ENCODE data around the gene C15orf61.

C15orf61 gene

DNA sequence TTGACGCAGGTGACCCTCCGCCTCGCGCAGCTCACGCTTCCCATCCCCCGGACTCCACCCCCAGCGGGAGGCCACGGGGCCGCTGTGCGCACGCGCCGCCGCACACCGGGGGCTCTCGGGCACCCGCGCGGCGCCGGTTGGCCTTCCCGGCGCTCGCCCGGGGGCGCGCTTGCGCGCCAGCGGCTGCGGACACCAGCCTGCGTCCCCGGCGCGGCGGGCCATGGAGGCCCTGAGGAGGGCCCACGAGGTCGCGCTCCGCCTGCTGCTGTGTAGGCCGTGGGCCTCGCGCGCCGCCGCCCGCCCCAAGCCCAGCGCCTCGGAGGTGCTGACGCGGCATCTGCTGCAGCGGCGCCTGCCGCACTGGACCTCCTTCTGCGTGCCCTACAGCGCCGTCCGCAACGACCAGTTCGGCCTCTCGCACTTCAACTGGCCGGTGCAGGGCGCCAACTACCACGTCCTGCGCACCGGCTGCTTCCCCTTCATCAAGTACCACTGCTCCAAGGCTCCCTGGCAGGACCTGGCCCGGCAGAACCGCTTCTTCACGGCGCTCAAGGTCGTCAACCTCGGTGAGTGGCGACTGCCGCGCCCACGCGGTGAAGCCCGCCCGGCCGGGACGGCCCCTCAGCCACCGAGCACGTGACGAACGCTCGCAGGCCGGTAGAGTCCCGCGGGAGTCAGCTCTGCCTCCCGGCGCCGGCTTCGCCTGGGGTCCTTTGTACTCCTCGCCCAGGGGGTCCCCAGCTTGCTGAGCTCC is at the start of gene C15orf61:
Gene C15orf61 (plus strand): TSS at position 103 of the 754 bp plus-strand sequence. CDS start 118 bp downstream, at position 221.
- DNase-seq (ENCODE audit: low spot score): peak; percentile 87

DNA sequence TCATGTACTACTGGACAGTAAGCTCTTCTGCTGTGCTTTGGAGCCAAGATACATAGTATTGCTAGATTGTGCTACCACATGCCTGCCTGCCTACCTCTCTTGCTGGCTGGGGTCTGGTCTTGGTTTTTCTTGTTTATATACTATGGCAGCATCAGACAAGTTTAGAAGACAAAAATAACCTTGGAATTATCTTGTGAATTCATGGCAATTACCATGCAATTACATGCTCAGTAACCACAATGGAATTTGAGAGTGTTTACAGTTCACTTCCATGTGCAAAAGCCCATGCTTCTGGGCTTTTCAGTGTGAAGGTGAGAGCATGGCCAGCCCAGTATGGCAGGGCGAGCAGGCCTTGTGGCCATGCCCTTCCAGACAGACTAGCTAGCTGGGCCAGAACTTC is 48.0 kb upstream of the C15orf61 start:
- DNase-seq (ENCODE audit: low spot score): no peak

DNA sequence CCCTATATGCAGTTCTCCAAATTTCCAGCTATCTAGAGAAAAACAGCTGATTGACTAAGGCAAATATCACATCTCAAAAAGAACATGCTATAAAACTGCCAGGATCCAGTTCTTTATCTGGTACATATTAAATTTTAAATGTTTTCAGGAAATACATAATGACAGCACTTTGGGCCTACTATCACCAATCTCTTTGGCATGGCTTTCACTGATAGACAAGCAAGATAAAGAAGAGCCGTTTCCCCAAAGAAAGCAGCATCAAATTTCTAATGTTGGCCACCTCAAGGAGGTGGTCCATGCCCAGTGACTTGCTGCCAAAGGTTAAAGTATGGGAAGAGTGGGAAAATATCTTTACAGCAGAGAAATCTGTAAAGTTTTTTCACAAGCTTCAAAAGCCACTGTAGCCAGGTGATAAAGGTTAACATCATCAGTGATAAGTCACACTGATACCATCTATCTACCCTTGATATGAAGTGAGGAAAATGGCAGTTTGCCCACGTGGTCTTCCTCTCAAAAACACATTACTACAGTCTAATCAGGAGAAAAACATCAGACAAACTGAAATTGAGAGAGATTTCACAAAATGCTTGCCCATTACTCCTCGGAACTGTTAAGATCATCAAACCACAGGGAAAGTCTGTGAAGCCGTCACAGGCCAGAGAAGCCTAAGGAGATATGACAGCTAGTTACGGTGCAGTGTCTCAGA is 46.4 kb upstream of the C15orf61 start:
- DNase-seq (ENCODE audit: low spot score): no peak

DNA sequence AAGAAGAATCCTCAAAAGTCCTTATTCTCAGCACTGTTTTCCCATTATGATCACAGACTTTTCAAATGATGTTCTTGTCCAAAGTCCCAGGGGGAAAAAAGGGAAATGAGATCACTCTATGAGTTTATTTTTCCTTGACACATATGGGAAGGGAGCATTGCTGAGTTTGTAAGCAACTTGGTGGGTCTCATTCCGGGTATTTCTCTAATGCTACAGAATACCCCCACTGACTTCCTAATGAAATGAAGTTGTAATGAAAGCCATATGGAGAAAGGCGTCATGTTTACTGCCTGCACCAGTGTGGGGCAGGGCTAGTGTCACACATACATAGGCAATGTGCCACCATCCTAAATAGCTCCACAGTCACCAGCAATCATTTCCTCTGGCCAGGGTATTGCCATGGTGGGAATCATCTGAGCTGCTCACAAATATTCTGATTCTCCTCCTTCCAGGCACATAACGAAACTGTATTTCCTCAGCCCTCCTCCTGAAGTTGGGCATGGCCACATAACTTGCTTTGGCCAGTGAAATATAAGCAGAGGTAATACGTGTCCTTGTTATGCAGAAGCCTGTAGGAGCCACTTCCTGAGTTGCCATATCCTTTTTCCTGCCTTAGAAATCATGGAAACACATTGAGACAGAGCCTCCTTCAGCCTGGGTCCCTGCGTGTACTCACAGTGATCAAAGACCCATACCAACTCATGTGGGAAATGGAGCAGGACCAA is 41.0 kb upstream of the C15orf61 start:
- DNase-seq (ENCODE audit: low spot score): no peak

DNA sequence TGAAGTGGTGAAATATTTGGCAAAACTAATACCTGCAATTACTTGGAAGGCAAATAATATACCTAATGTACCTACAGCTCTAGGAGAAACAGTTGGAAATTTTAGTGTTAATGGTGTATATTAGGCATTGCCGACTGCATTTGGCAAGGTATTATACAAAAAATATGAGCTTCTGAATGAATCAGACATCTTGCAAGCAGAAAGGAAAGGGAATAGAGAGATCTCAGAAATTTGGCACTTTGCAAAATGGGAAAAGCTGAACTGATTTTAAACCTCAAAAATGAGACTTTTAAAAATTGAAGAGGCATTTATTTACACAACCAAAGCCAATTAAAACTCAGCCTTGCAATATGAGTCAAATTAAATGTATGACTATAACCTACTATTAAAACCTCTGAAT is 40.2 kb upstream of the C15orf61 start:
- no peak for DNase-seq (ENCODE audit: low spot score)

DNA sequence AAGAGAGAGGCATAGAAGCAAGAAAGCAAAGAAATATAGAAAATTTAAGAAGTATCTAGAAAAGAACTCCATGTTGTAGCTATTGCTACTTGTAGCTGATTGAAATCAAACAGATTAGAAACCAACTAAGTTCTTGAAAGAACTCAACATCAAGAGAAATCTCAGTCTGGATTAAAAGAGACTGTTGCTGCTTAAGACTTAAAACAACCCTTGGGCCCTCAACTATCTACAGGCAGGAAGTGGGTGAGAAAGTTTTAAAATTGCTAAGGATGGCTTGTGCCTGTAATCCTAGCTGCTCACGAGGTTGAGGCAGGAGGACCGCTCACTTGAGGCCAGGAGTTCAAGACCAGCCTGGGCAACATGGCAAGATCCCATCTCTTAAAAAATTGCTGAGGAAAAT is 39.3 kb upstream of the C15orf61 start:
- no peak for DNase-seq (ENCODE audit: low spot score)

DNA sequence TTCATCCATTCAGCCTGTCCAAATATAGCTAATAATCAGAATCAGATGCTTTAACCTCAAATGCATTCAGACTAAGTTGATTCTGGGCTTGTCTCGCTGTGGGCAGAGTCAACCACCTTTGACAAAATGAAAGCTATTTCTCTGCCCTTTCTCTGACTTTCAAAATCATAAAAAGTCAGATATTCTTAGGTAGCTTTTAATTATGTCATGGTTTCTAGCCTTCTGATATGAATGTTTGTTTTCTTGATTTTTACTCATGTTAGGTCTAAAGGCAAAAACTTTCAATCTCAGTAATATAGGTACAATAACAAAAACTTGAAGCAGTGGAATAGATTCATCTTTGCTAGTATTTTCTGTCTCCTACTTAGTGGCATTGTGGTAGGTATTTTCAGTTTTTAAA is 25.3 kb upstream of the C15orf61 start:
- no peak for DNase-seq (ENCODE audit: low spot score)

DNA sequence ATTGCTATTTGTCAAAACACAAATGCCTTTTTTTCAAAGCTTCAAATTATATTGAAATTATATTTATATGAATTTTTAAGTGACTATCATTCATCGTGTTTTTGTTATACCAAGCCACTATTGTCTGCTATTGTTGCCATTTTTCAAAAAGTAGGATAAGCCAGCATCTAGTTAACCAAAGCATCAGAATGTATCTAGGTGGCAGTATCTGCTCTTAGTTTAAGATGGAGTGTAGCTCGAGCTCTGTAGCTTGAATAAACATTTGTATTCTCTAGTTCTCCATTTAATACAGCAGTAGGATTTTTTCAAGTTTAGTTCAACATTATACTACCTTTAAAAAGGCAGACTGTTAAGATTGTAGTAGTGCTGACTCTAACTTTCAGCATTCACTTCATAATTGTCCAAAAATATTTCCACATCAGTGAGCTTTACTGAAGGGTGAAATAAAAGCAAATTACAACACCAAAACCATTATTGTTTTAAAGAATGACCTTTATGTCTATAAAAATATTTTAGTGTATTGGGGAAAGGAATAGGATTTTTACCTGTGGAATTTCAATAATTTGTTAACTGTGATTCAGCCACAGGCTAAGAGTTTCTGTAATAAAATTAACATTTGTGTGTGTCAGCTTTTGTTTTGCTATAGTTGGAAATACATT is 19.6 kb upstream of the C15orf61 start:
- DNase-seq (ENCODE audit: low spot score): peak; percentile 24

DNA sequence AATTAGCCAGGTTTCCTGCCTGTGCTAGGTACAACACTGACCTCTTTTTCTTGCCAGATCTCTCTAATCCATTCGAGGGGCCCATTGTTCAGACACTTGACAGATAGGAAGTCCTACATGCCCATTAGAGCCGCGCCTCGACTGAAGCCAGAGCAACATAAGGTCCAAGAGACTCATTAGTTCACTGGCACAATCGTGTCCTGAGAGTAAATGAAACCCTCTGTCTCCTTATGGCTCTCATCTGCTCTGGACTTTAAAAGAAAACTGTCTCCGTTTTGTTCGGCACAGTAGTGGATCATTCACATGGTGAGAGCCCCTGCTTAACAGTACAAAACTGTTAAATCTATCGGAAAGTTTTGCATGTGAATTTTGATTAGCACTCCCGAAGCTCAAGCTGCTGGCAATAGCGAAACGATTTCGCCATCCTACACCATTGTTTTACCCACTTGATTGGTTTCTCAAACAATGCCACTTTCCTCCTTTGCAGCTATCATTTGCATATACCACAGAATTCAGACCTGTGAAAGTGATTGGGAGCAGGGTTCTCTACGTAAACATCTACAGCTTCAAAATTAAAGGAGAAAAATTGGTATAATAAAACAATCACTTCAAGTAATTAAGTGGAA is 19.0 kb upstream of the C15orf61 start:
- DNase-seq (ENCODE audit: low spot score): no peak

DNA sequence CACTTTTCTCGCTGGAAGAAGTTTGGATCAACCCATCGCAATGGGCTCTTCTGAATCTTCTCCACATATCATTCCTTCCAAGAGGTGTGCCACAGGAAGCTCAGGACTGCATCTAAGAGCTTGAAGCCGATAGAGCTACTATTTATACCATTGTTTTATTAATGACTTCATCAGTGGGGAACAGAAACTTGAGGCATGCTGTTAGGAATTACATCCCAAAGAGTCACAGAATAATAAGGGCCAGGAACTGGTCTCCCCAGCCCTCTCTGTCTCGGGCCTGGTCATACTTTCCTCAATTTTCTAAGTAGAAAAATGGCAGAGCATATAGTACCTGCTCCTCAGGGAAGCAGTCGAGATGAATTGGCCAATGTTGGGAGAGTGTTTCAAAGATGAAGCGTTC is 16.9 kb upstream of the C15orf61 start:
- DNase-seq (ENCODE audit: low spot score): no peak

DNA sequence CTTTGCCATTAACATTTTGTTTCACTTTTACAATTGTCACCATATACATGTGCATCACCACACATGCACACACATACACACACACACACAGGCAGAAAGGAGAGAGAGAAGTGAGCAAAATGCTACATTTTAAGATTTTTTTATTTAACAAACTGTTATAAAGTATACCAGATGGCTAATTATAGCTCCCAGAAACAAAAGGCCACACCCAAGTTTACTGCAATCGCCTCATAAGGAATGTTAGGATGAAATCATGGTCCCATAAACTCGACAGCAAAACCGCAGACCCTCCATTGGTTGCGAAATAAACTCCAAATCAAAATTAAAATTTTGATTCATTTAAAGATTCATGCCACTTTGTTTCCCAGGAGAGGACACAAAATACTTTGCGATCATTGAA is 16.1 kb upstream of the C15orf61 start:
- no peak for DNase-seq (ENCODE audit: low spot score)

DNA sequence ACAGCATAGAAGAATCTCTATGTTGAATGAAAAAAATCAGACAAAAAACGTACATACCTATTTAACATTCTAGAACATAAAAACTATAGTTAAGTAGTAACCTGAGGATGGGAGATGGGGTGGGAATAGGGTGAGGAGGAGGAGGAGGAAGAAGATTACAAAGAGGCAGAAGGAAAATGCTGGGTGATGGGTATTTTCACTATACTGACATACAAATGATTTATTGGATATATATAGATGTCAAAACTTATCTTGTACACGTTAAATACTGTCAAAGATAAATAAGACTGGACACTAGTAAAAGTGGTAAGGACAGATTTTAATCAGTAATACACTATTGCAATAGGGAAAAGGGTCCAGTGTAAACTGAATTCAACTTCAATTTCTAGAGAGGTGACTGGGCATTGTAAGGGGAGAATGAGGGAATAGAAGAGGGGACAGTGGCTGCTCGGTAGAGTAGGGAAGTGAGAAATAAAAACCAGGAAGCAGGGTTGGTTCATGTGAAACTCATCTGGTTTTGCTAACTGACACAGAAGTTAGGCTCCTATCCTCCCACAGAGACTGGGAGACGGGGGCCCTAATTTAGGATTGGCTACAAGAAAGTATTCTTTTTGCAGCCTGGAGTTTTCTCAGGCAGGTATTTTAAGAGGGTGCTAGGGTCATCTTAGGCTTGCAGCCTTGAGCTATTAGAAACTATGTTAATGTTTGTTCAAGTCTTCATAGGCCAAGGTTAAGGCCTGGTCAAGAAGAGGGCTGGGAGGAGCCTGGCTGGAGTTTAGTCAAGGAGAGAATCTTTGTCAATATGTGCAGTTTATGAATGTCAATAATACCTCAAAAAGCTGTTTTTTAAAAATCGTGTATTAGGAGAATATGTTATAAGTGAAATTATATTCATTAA is 15.0 kb upstream of the C15orf61 start:
- no peak for DNase-seq (ENCODE audit: low spot score)

DNA sequence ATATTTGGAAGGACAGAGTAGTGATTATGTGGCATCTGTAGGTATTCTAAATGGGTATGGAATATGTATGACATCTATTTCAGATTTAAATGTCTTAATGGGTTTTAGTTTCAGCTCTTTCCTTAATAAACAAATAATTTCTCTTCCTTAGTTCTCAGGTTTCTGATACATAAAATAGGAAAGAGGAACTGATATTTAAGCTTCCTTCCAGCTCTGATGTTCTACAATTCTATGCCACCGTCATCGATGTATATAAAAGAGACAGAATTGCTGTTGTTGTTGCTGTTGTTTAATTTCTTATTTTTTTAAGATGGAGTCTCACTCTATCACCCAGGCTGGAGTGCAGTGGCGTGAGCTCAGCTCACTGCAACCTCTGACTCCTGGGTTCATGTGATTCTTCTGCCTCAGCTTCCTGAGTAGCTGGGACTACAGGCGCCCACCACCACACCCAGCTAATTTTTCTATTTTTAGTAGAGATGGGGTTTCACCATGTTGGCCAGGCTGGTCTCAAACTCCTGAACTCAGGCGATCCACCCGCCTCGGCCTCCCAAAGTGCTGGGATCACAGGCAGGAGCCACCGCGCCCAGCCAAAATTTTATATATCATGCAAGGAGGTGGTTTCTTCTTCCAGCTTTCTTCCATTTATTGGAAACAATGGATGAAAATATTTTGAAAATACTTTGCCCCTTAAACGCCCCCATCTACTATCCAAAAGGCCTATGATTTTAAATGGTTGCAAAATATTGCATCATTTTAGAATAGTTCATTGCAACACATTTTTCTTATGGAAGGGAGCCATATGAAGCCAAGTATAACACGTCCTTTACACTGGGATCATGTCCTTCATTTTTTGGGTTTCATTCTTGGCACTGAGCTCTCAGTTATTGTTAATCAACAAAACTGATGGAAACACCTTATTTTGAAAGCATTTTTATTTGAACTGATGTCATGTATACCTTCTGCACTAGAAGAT is 13.9 kb upstream of the C15orf61 start:
- no peak for DNase-seq (ENCODE audit: low spot score)

DNA sequence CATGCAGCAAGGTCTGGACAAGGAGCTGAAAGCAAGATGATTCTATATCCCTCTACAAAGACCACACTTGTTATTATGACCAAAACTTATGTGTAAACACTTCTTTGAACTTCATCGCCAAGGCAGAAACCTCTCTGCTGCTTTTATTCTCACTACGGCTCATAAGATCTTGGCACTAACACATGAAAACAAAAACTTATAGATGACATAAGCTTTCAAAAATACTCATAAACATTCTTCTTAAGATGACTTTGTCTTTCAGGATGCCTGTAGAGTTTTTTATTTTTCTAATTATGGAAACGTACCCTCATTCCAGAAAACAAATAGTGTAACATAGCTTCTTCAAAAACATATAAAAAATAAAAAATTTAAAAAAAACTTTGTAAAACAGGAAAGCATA is 12.5 kb upstream of the C15orf61 start:
- no peak for DNase-seq (ENCODE audit: low spot score)

DNA sequence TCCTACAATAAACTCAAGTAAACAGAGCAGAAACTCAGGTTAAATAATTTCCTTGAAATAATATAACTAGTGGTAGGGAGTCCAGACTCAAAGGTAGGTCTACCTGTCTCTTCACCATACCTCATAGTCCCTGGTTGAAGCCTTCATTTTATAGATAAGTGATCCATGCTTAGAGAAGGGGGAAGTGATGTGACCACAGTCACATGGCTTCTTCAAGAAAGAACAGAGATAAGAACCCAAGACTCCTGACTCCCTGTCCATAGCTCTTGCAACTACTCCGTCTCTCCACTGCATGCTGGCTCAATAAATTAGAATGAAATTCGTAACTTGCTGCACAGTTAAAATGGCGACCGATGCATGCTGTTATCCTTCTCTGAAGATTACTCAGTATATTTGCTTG is 11.0 kb upstream of the C15orf61 start:
- DNase-seq (ENCODE audit: low spot score): no peak

DNA sequence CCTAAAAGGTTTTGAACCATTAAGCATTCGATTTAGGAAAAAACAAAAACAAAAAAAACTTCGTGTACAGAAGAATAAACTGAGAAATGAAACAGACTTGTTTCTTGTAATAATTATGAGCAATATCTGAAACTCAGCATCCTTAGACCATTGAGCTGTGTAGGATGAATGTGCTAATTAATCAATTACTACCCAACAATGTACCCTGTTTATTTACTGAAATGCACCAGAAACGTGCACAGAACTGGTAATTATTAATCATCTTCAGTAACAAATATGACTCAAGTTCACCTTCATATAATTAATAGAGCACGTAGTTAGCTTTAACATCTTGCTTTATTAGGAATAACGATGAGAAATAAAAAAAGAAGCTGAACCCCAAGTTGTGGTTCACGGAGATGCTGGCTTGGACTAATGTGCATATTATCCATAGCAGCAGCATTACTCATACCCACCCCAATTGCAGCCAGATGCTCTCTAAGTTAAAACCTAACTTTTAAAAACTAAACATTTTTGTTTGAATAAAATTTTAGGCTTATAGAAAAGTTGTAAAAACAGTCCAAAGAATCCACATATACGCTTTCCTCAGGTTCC is 10.2 kb upstream of the C15orf61 start:
- no peak for DNase-seq (ENCODE audit: low spot score)

DNA sequence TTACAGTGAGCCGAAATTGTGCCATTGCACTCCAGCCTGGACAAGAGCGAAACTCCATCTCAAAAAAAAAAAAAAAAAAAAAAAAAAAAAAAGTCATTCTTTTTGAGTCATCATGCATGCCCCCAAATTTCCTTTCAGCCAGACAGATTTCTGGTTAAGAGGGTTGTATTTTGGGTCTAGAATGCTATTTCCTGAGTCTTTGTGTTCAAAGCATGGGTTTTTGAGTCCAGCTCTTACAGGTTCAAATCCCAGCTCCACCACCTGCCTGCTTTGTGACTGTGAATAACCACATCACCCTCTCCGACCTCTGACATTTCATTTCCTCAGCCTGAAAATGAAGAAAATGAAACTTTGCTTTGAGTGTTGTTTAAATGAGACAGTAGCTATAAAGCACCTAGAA is 9.3 kb upstream of the C15orf61 start:
- DNase-seq (ENCODE audit: low spot score): no peak

DNA sequence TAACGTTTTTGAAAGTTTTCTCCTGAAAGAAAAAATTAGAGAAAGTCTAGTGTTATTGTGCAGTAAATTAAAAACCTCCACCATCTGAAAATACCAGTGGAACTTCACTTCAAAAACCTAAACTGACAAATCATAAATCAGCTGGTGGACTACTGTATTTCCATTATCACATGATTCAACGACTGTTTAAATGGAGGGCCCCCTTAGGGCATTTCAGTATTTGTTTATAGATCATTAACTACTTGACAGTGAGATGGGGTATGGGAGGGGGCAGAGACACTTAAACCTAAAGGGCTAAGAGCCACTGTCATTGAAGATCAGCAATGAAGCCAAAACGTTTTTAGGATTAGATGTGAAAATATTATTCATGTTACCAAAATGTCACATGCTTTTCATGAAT is 8.8 kb upstream of the C15orf61 start:
- no peak for DNase-seq (ENCODE audit: low spot score)

DNA sequence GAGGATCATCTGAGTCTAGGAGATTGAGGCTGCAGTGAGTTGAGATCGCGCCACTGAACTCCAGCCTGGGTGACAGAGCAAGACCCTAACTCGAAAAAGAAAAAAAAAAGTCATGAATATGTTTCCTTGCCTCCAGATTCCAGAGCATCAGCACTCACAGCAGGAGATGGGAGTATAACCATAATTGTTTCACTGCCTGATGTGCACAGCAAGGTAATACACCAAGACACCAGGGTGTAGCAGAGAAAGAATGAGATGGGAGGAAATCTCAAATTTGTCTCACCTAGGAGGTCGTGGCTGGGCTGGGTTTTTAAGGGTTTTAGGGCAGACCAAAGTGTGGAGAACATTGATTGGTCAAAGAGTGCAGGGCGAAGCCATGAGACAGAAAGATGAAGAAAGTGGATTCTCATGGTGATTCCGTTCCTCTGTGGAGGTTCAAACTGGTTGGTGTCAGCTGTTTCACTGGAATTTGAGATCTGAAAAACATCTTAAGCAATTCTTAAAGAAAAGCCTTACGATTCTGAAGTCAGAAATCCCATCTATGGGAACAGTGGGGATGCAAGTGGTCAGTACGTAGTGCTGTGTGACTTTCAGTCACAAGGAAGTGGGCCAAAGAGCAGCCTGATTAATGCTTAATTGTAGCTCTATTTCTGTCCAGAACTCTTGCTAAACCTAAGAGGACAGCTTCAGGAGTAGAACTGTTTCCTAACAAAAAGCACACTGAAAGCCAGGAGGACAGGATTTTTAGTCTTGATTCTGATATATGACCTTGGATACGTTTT is 7.8 kb upstream of the C15orf61 start:
- DNase-seq (ENCODE audit: low spot score): no peak
